Endothelial cell of umbilical vein (primary cell): Measurements from ENCODE around the gene LAD1. TPM values are rescaled to one million over a fixed set of nuclear protein-coding genes. Genes with fewer than 3 reads are reported as not detected.

Experiments used
- BruUV-seq: library from RNA; stranded (reverse); fragments of 400-500 nt; replicated peaks from 2 replicates; lab custom pipeline; 2021; lab: Mats Ljungman, UMichigan
- CTCF ChIA-PET: fragments of 300-600, 350-600 bp; sonication (Branson Sonifier 250); formaldehyde crosslinking; loops from one replicate; lab custom pipeline; 2021; ENCODE audit warnings: antibody characterized with exemption, inconsistent platforms; lab: Charles Lee
- POLR2A ChIA-PET: fragments of 300-600, 350-600 bp; sonication (Branson Sonifier 250); formaldehyde crosslinking; loops from one replicate; lab custom pipeline; 2021; ENCODE audit warnings: antibody characterized with exemption, inconsistent platforms; lab: Charles Lee
- DNase-seq: peaks from one replicate; pipeline ENCODE4 v3.0.0-alpha.2; 2011; ENCODE audit warnings: low read depth, low spot score
- FAIRE-seq: peaks from 2 replicates; lab custom pipeline; 2011; peaks lifted over from hg19 to GRCh38; lab: Jason Lieb, UNC
- H2AFZ ChIP-seq: 2 replicates; pipeline ENCODE4 v1.6.0; 2012; ENCODE audit warnings: low read depth, low read length, control low read depth, inconsistent platforms
- H3K27ac ChIP-seq: 2 replicates; pipeline ENCODE4 v1.5.1; 2011; ENCODE audit warnings: low read depth, mild to moderate bottlenecking, control low read depth, low read length, moderate library complexity; ENCODE audit not compliant: insufficient read depth
- H3K27me3 ChIP-seq, 2 experiments: 2 replicates each; pipeline versions ENCODE4 v1.6.0 to v1.6.1; 2011; ENCODE audit warnings: low read length in 2 of 2, mixed read lengths in 1 of 2; ENCODE audit not compliant: control insufficient read depth in 2 of 2, insufficient read depth in 2 of 2
- H3K36me3 ChIP-seq, 2 experiments: 2 replicates in 1 of 2; 3 replicates in 1 of 2; pipeline ENCODE4 v1.5.1; 2011; ENCODE audit warnings: low read length in 2 of 2, mild to moderate bottlenecking in 1 of 2, moderate library complexity in 1 of 2; ENCODE audit not compliant: control insufficient read depth in 2 of 2, insufficient read depth in 2 of 2; ENCODE audit errors: extremely low read depth in 1 of 2
- H3K4me1 ChIP-seq: 3 replicates; pipeline ENCODE4 v1.5.1; 2011; ENCODE audit warnings: mild to moderate bottlenecking, low read length; ENCODE audit not compliant: control insufficient read depth, insufficient read depth; ENCODE audit errors: extremely low read depth
- H3K4me2 ChIP-seq: 2 replicates; pipeline ENCODE4 v1.6.1; 2011; ENCODE audit warnings: low read length, control low read depth, mixed read lengths; ENCODE audit not compliant: insufficient read depth
- H3K4me3 ChIP-seq, 3 experiments: fragments of 200-600 bp in 1 of 3; sonication (generic), shearing (Covaris generic) in 1 of 3; replicated peaks in 1 of 3; 2 replicates each; pipeline ENCODE4 v1.5.1; 2011 to 2016; ENCODE audit warnings: control low read depth in 3 of 3, low read length in 3 of 3, mild to moderate bottlenecking in 2 of 3, inconsistent platforms in 1 of 3, low read depth in 1 of 3, moderate library complexity in 1 of 3; ENCODE audit not compliant: insufficient read depth in 1 of 3
- H3K79me2 ChIP-seq: 2 replicates; pipeline ENCODE4 v1.6.0; 2012; ENCODE audit warnings: low read length, inconsistent platforms; ENCODE audit not compliant: control insufficient read depth, insufficient read depth
- H3K9ac ChIP-seq: replicated peaks from 2 replicates; pipeline ENCODE3; 2011; ENCODE audit warnings: low read length, control low read depth; ENCODE audit not compliant: insufficient read depth; ENCODE audit errors: extremely low read depth
- H3K9me1 ChIP-seq: replicated peaks from 3 replicates; pipeline ENCODE4 v1.6.0; 2011; ENCODE audit warnings: mild to moderate bottlenecking, low read length; ENCODE audit not compliant: control insufficient read depth, insufficient read depth; ENCODE audit errors: extremely low read depth
- H3K9me3 ChIP-seq: replicated peaks from 2 replicates; pipeline ENCODE4 v1.5.1; 2012; ENCODE audit warnings: low read length, inconsistent platforms; ENCODE audit not compliant: control insufficient read depth, insufficient read depth
- H4K20me1 ChIP-seq: replicated peaks from 2 replicates; pipeline ENCODE3; 2011; ENCODE audit warnings: mild to moderate bottlenecking, low read length; ENCODE audit not compliant: control insufficient read depth, insufficient read depth; ENCODE audit errors: extremely low read depth
- CTCF ChIP-seq, 2 donors: IDR thresholded peaks; 1 replicate in 1 of 2; 2 replicates in 1 of 2; pipeline ENCODE4 v1.5.1; 2011; ENCODE audit warnings: low read length in 2 of 2, mild to moderate bottlenecking in 2 of 2, moderate library complexity in 2 of 2, control low read depth in 1 of 2, inconsistent platforms in 1 of 2, low read depth in 1 of 2; ENCODE audit not compliant: insufficient read depth in 1 of 2; ENCODE audit errors: extremely low read depth in 1 of 2
- EZH2 ChIP-seq: IDR thresholded peaks from 2 replicates; pipeline ENCODE4 v1.6.1; 2012; ENCODE audit warnings: borderline replicate concordance, low read depth, mild to moderate bottlenecking, moderate library complexity, low read length, inconsistent platforms; ENCODE audit not compliant: severe bottlenecking
- FOS ChIP-seq: IDR thresholded peaks from 2 replicates; pipeline ENCODE4 v1.6.1; 2011; ENCODE audit warnings: mild to moderate bottlenecking, low read length, moderate library complexity, borderline replicate concordance; ENCODE audit not compliant: insufficient read depth
- GATA2 ChIP-seq: IDR thresholded peaks from 2 replicates; pipeline ENCODE4 v1.7.0; 2011; ENCODE audit warnings: low read depth, mild to moderate bottlenecking, moderate library complexity, mixed read lengths, low read length; ENCODE audit not compliant: insufficient read length, insufficient read depth
- JUN ChIP-seq: IDR thresholded peaks from 2 replicates; pipeline ENCODE4 v1.6.1; 2011; ENCODE audit warnings: borderline replicate concordance, low read depth; ENCODE audit not compliant: insufficient read length, insufficient read depth
- MAX ChIP-seq: IDR thresholded peaks from 2 replicates; pipeline ENCODE4 v1.6.1; 2011; ENCODE audit not compliant: insufficient read depth, insufficient read length
- MYC ChIP-seq: IDR thresholded peaks from one replicate; pipeline ENCODE4 v1.6.1; 2011; ENCODE audit warnings: mild to moderate bottlenecking, low read depth, low read length
- POLR2A ChIP-seq: IDR thresholded peaks from 2 replicates; pipeline ENCODE4 v1.6.1; 2012; ENCODE audit warnings: low read depth, mild to moderate bottlenecking, control low read depth, low read length
- POLR2AphosphoS5 ChIP-seq: IDR thresholded peaks from 2 replicates; pipeline ENCODE4 v1.6.1; 2012; ENCODE audit warnings: low read depth, mild to moderate bottlenecking, control low read depth, low read length, moderate library complexity; ENCODE audit not compliant: insufficient read depth
- dilution Hi-C: fragments of 300-500 bp; cut with MboI; formaldehyde crosslinking; loops from one replicate; pipeline ENCODE4 v1.15.0; 2019; ENCODE audit warnings: low sequenced_read_pairs; ENCODE audit not compliant: extremely low pct_ligation_motif_present
- intact Hi-C: fragments of 100-400 bp; cut with micrococcal nuclease; formaldehyde crosslinking; loops from one replicate; pipeline ENCODE4 v1.10.0; 2022
- polyA plus RNA-seq, 4 experiments: library from polyadenylated mRNA; depleted of rRNA in 3 of 4; stranded (reverse) in 3 of 4; unstranded in 1 of 4; fragments of >200 nt; gene quantifications; 2 replicates each; pipeline versions ENCODE4 v1.2.1 to v1.2.3, GENCODE V29; 2011 to 2012; ENCODE audit warnings: missing spikeins in 1 of 4
- total RNA-seq: library from RNA; stranded (reverse); gene quantifications from 2 replicates; pipeline ENCODE4 v1.2.3, GENCODE V29; 2021

The LAD1 gene
- total and polyA plus RNA-seq, 2 donors (not counting 3 experiments of a cell fraction or from before 2014, with no cell fraction given): not detected

- Histone ChIP-seq H3K4me2 (no peak overlapping the region), H3K9ac (no peak overlapping the region), H3K36me3 (no peaks in the 10 kb centered on the region), H3K79me2 (no peaks in the 10 kb centered on the region), H2AFZ (no peak overlapping the region), H3K9me1 (no peaks in the 10 kb centered on the region), H3K4me1 (no peaks in the 10 kb centered on the region), H3K9me3 (no peaks in the 10 kb centered on the region), H3K27me3 (peaks cover 0 to 7% of the 10 kb centered on the region in 2 experiments), H3K27ac (no peak overlapping the region), H4K20me1 (no peaks in the 10 kb centered on the region), H3K4me3 (no peak overlapping the region)
- BruUV-seq: no TSS peak
- CTCF ChIA-PET: interaction anchor here (1.2 to 3.4 kb wide), 2 partner anchors 9 to 162 kb away, joined by 3 to 36 read pairs; no protein-coding TSS in a partner anchor
- FAIRE-seq (no peak), DNase-seq (no peak)
- TF ChIP-seq GATA2 (no peak), MAX (no peak), FOS (no peak), CTCF (IDR thresholded peaks at IDR 0.05; ENCODE audit: extremely low read depth in 1 of 2, insufficient read depth in 1 of 2, low read depth in 1 of 2, low read length in 2 of 2) (no peak), JUN (no peak), EZH2 (no peak), POLR2A (no peak), POLR2AphosphoS5 (no peak), MYC (no peak)
- dilution Hi-C loops (no loop called here), intact Hi-C loops (no loop called here)
- POLR2A ChIA-PET: no interaction called here
Measured at GRCh38 chr1:201350884-201351283, 48.2 kb downstream of the LAD1 start.
